ENCODE data around the gene ENC1. TPM values are rescaled to one million over a fixed set of nuclear protein-coding genes. Genes with fewer than 3 reads are reported as not detected.
A peak's percentile ranks its signal among the peaks of the same experiment; 100 is the strongest.

The ENC1 gene
- total RNA-seq, 1 donor from 2014 or later: 363 TPM

GRCh38 chr5:74660873-74661272, 20.3 kb upstream of the ENC1 start:
- H3K4me2 ChIP-seq (ENCODE audit: low read length): no peak overlapping the region
- H3K4me3 ChIP-seq (ENCODE audit: insufficient read depth, low read depth, low read length): no peak overlapping the region
- H3K27me3 ChIP-seq (ENCODE audit: insufficient read depth, low read length): no peaks in the 10 kb centered on the region
- no peak overlapping the region for H3K27ac ChIP-seq (ENCODE audit: low read depth, low read length)
- no peaks in the 10 kb centered on the region for H3K4me1 ChIP-seq (ENCODE audit: insufficient read depth, low read length)
- peak overlapping the region; percentile 52 for H3K4me3 Mint-ChIP-seq (ENCODE audit: unreplicated experiment)
- no peaks in the 10 kb centered on the region for H3K9me3 ChIP-seq (ENCODE audit: insufficient read depth, low read depth, low read length)
- no peaks in the 10 kb centered on the region for H3K36me3 Mint-ChIP-seq (ENCODE audit: low read depth, unreplicated experiment)
- no peaks in the 10 kb centered on the region for H3K79me2 ChIP-seq (ENCODE audit: insufficient read depth, low read length)
- DNase-seq (ENCODE audit: low read depth): no peak
- H4K20me1 ChIP-seq (ENCODE audit: insufficient read depth, low read length): no peaks in the 10 kb centered on the region
- H3K9me3 Mint-ChIP-seq (ENCODE audit: unreplicated experiment): peaks cover 2% of the 10 kb centered on the region
- H3K4me1 Mint-ChIP-seq (ENCODE audit: low read depth, unreplicated experiment): peaks cover 27% of the 10 kb centered on the region
- FAIRE-seq: no peak
- no peak overlapping the region for H3K9ac ChIP-seq (ENCODE audit: low read length)
- no peak overlapping the region for H2AFZ ChIP-seq (ENCODE audit: low read depth, low read length)
- H3K27ac Mint-ChIP-seq (ENCODE audit: unreplicated experiment): no peak overlapping the region
- H3K27me3 Mint-ChIP-seq (ENCODE audit: low read depth, unreplicated experiment): no peaks in the 10 kb centered on the region
- TF ChIP-seq EZH2 (IDR thresholded peaks at IDR 0.05; ENCODE audit: insufficient read depth, low read length) (no peak), CTCF (IDR thresholded peaks at IDR 0.05; ENCODE audit: insufficient read depth, low read depth, low read length) (no peak)
- H3K36me3 ChIP-seq (ENCODE audit: insufficient read depth, low read length): no peaks in the 10 kb centered on the region

GRCh38 chr5:74660140-74660539, 19.6 kb upstream of the ENC1 start:
- H3K9ac ChIP-seq (ENCODE audit: low read length): no peak overlapping the region
- H3K4me3 ChIP-seq (ENCODE audit: insufficient read depth, low read depth, low read length): no peak overlapping the region
- FAIRE-seq: peak; percentile 26
- no peaks in the 10 kb centered on the region for H3K9me3 ChIP-seq (ENCODE audit: insufficient read depth, low read depth, low read length)
- peak overlapping the region; percentile 15 for H2AFZ ChIP-seq (ENCODE audit: low read depth, low read length)
- Mint-ChIP-seq H3K27me3 (ENCODE audit: low read depth, unreplicated experiment) (no peaks in the 10 kb centered on the region), H3K4me1 (ENCODE audit: low read depth, unreplicated experiment) (peaks cover 27% of the 10 kb centered on the region), H3K27ac (ENCODE audit: unreplicated experiment) (peak overlapping the region; percentile 19), H3K36me3 (ENCODE audit: low read depth, unreplicated experiment) (no peaks in the 10 kb centered on the region), H3K9me3 (ENCODE audit: unreplicated experiment) (peaks cover 2% of the 10 kb centered on the region), H3K4me3 (ENCODE audit: unreplicated experiment) (no peak overlapping the region)
- no peaks in the 10 kb centered on the region for H3K27me3 ChIP-seq (ENCODE audit: insufficient read depth, low read length)
- H3K27ac ChIP-seq (ENCODE audit: low read depth, low read length): no peak overlapping the region
- no peaks in the 10 kb centered on the region for H4K20me1 ChIP-seq (ENCODE audit: insufficient read depth, low read length)
- no peak for DNase-seq (ENCODE audit: low read depth)
- no peak overlapping the region for H3K4me2 ChIP-seq (ENCODE audit: low read length)
- no peaks in the 10 kb centered on the region for H3K79me2 ChIP-seq (ENCODE audit: insufficient read depth, low read length)
- H3K4me1 ChIP-seq (ENCODE audit: insufficient read depth, low read length): no peaks in the 10 kb centered on the region
- TF ChIP-seq EZH2 (IDR thresholded peaks at IDR 0.05; ENCODE audit: insufficient read depth, low read length) (no peak), CTCF (IDR thresholded peaks at IDR 0.05; ENCODE audit: insufficient read depth, low read depth, low read length) (no peak)
- no peaks in the 10 kb centered on the region for H3K36me3 ChIP-seq (ENCODE audit: insufficient read depth, low read length)

- Histone ChIP-seq H3K79me2 (ENCODE audit: insufficient read depth, low read length) (no peaks in the 10 kb centered on the region), H3K27me3 (ENCODE audit: insufficient read depth, low read length) (no peaks in the 10 kb centered on the region), H4K20me1 (ENCODE audit: insufficient read depth, low read length) (no peaks in the 10 kb centered on the region), H3K4me2 (ENCODE audit: low read length) (no peak overlapping the region), H3K9me3 (ENCODE audit: insufficient read depth, low read depth, low read length) (no peaks in the 10 kb centered on the region), H2AFZ (ENCODE audit: low read depth, low read length) (no peak overlapping the region), H3K4me3 (ENCODE audit: insufficient read depth, low read depth, low read length) (no peak overlapping the region), H3K9ac (ENCODE audit: low read length) (no peak overlapping the region), H3K36me3 (ENCODE audit: insufficient read depth, low read length) (no peaks in the 10 kb centered on the region), H3K4me1 (ENCODE audit: insufficient read depth, low read length) (no peaks in the 10 kb centered on the region), H3K27ac (ENCODE audit: low read depth, low read length) (no peak overlapping the region)
- FAIRE-seq (no peak), DNase-seq (ENCODE audit: low read depth) (no peak)
- Mint-ChIP-seq H3K27me3 (ENCODE audit: low read depth, unreplicated experiment) (no peaks in the 10 kb centered on the region), H3K36me3 (ENCODE audit: low read depth, unreplicated experiment) (no peaks in the 10 kb centered on the region), H3K9me3 (ENCODE audit: unreplicated experiment) (peaks cover 2% of the 10 kb centered on the region), H3K4me3 (ENCODE audit: unreplicated experiment) (no peak overlapping the region), H3K4me1 (ENCODE audit: low read depth, unreplicated experiment) (peaks cover 27% of the 10 kb centered on the region), H3K27ac (ENCODE audit: unreplicated experiment) (no peak overlapping the region)
- TF ChIP-seq EZH2 (IDR thresholded peaks at IDR 0.05; ENCODE audit: insufficient read depth, low read length): no peak
- no peak for TF ChIP-seq CTCF (IDR thresholded peaks at IDR 0.05; ENCODE audit: insufficient read depth, low read depth, low read length)
Observed at GRCh38 chr5:74659172-74659571, 18.6 kb upstream of the ENC1 start.
